SK-N-SH (cell line): ENCODE data around the gene DNMT3B.

Experiments used
- CTCF ChIP-seq: fragments of 200-600 bp; sonication (generic); IDR thresholded peaks from 2 replicates; pipeline ENCODE4 v1.6.1; 2017; ENCODE audit warnings: antibody characterized with exemption, mild to moderate bottlenecking, moderate library complexity
- EP300 ChIP-seq, 2 experiments: IDR thresholded peaks; 2 replicates each; pipeline versions ENCODE4 v1.4.0 to v1.6.1; 2012; ENCODE audit warnings: borderline replicate concordance in 1 of 2, low read depth in 1 of 2, low read length in 1 of 2
- EZH2phosphoT487 ChIP-seq: fragments of 200-600 bp; sonication (generic); IDR thresholded peaks from 2 replicates; pipeline ENCODE4 v1.6.1; 2017; ENCODE audit warnings: low read depth, mixed run types, mild to moderate bottlenecking, antibody characterized with exemption, moderate library complexity, borderline replicate concordance
- TCF12 ChIP-seq: IDR thresholded peaks from 2 replicates; pipeline ENCODE4 v1.4.0; 2012
- YY1 ChIP-seq: IDR thresholded peaks from 2 replicates; pipeline ENCODE4 v1.4.0; 2012; ENCODE audit warnings: low read depth, mild to moderate bottlenecking

- TF ChIP-seq EP300 (IDR thresholded peaks at IDR 0.05; ENCODE audit: borderline replicate concordance in 1 of 2, low read depth in 1 of 2, low read length in 1 of 2): no peak
- TF ChIP-seq YY1: no peak
- TF ChIP-seq CTCF: no peak
- no peak for TF ChIP-seq TCF12
- TF ChIP-seq EZH2phosphoT487: no peak
These were observed 34.8 kb downstream of the DNMT3B start for GRCh38 chr20:32796981-32797451.
